GM21381 (cell line): ENCODE measurements around the gene PKHD1.
A peak's percentile ranks its signal among the peaks of the same experiment; 100 is the strongest.
"Not testable (repeated sequence)": the region's sequence is repeated elsewhere in the genome, so short reads cannot be mapped to it uniquely, and the experiment has no call there.

Source experiments
- ATAC-seq: cut with Tn5 transposase; IDR thresholded peaks from one replicate; pipeline ENCODE4 v1.9.1; 2021; ENCODE audit warnings: mild to moderate bottlenecking, moderate library complexity; ENCODE audit not compliant: unreplicated experiment

Gene PKHD1

DNA sequence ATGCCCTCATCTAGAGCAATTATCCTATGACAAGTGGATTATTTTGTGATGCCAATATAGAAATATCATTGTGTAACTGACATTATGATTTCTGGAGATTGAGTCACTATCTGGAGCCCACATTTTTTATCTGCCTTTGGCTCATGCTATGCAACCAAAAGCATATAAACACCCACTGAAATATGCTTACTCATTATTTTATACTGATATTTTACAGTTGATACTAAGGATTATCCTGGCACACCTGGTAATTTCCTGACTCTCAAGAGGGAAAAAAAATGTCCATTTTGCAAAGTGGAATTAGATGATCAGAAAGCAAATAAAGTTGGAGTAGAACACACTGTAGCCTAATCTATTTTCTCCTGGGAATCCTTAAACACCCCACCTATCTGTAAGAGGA lies 154.5 kb downstream of the PKHD1 start:
- no peak for ATAC-seq

DNA sequence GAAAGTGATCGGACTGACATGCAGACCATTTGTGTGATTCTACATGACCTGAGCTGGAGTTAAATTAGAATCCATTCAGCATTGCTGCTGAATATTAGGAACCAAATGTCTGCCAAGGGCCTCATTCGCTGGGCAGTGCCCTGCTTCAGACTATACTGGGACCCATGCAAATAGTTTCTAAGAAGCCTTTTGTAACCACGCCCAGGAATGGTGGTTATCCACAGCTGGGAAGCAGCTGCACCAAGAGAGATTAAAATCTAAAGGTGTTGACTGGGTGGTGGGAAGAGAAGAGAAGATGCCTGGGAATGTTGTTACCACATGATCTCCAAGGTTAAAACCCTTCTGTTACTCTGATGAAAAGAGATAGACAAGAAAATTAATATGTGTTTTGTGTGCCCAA lies 156.8 kb downstream of the PKHD1 start:
- ATAC-seq = no peak

DNA sequence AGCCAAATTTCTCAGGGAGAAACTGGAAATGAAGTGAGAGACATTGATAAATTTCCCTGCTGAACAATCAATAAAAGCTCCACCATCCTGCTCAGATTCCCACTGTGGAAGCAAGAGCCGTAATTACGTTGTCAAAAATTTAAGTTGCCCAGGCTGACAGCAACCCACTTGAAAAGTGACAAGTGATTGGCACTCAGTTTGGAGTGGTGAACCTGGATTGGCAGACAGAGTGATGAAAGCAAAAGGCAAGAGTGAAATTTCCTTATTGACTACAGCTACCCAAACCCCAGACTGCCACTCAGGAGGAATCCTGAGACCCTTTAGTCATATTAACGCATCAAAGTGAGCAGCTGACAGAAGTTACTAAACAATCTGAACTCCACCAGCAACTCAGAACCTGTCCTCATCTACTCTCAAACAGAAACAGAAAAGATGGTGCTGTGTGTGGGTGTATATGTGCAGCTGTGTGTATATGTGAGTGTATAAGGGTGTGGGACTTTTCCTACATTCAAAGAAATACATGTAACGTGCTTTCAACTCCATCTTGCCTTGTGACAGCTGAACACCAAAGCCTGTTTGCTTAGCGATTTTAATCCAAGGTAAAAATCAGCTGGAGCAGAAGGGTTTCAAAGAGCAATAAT lies 157.4 kb downstream of the PKHD1 start:
- ATAC-seq = no peak

DNA sequence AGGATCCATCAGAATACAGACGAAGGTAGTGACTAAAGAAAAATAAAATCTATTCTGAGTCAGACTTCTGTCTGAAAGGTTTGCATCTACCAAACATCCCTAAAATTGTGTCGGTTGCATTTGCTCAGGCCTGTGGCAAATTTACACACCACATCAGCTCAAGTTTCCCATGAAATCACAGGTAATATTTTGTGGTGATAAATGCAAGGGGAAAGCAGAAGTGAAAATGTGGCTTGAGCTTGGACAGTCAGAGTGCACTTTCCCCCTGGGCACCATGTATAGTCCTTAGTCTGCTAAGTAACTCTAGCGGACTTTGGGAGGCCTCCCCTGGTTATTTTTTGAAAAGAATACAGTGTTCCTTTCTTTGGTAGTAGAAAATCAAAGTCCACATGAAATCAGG lies 159.1 kb downstream of the PKHD1 start:
- ATAC-seq = peak; percentile 68

DNA sequence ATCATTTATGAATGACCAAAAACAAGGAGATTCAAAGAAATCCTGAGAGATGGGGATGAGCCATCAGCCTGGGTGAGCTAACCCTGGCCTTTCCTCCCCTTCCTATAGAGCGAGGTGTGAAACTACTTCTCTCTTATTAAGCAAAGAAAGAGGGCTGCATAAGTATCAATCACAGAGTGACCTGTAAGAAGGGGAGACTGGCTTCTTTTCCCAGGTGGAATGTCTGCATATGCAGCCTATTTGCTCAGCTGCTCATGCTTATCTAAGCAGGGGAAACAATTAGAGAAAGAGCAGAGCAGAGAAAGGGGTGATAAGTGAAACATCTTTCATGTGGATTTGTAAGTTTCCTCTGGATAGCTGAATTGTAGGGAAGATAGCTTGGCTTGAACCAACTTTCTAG lies 160.0 kb downstream of the PKHD1 start:
- ATAC-seq = no peak

DNA sequence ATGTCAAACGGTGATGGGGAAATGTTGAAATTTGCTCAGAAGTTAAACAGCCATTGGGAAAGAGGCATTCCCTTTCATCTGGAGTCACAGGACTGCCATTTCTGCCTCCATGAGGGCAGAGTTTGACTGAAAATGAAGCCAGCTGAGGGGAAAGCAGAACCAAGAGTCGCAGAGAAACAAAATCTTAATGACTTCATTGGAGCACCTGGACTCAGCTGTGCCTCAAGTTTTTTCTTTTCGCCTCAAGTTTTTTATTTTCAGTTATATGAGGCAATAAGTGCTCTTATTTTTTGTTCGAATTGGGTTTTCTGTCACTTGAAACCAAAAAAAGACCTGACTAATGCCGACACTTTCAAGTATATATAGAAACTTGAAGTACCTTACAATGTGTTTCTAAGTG lies 161.3 kb downstream of the PKHD1 start:
- ATAC-seq = no peak

DNA sequence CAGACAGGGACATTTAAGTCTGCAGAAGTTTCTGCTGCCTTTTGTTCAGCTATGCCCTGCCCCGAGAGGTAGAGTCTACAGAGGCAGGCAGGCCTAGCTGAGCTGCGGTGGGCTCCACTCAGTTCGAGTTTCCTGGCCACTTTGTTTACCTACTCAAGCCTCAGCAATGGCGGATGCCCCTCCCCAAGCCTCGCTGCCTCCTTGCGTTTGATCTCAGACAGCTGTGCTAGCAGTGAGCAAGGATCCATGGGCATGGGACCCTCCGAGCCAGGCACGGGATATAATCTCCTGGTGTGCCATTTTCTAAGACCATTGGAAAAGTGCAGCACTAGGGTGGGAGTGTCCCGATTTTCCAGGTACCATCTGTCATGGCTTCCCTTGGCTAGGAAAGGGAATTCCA lies 164.9 kb downstream of the PKHD1 start:
- ATAC-seq = not testable (repeated sequence)

DNA sequence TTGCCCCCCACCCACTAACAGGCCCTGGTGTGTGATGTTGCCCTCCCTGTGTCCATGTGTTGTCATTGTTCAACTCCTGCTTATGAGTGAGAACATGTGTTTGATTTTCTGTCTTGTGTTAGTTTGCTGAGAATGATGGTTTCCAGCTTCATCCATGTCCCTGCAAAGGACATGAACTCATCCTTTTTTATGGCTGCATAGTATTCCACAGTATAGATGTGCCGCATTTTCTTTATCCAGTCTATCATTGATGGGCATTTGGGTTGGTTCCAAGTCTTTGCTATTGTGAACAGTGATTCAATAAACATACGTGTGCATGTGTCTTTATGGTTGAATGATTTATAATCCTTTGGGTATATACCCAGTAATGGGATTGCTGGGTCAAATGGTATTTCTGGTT lies 169.1 kb downstream of the PKHD1 start:
- ATAC-seq = not testable (repeated sequence)

DNA sequence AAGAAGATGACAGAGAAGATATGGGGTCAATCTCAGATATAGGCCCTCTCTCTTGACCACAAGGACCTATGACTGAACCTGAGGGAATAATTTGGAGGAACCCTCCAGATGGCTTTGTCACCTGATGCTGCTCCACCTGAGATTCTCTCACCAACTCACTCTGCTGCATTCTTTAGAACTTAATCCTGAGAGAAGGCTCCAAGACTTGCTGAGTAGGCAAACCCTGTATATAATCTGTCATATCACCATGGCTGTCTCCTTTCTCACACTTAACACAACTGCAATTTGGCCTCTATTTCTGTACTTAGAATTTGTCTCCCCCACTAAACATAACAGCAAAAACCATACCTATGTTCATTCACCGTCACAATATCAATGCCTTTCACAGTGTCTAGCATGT lies 172.3 kb downstream of the PKHD1 start:
- no peak for ATAC-seq

DNA sequence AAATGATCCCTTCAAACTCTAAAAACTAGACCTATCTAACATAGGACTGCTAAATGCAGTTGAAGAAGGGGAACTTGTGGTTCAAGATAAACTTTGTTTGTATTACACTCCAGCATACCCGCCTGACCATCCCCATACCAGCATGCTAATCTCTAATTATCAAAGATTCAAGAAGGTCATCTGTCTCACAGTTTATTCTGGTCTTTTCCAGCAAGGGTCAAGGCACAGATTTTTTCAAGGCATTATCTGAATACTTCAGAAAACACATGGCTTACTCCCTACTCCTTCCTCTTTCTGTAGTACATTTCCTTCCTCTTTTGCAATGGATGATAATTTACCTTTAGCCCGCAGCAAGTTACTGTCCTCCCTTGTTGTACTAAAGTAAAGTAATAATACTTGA lies 174.1 kb downstream of the PKHD1 start:
- no peak for ATAC-seq

DNA sequence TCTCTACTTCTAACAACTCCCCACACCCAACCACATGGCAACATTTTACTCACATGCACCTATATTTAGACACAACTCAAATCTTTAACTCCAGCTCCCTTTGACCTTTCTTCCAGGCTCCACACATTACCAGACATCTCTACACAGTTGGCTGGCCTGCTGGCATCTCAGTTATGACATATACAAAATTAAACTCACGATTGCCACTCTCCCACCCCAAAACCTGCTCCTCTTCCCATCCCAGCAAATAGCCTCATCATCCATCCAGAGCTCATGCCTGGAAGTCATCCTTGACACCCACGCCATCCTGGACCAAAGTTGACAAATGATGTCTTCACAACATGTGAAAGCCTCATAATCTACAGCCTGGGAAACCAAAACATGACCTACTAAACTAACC lies 176.6 kb downstream of the PKHD1 start:
- no peak for ATAC-seq

DNA sequence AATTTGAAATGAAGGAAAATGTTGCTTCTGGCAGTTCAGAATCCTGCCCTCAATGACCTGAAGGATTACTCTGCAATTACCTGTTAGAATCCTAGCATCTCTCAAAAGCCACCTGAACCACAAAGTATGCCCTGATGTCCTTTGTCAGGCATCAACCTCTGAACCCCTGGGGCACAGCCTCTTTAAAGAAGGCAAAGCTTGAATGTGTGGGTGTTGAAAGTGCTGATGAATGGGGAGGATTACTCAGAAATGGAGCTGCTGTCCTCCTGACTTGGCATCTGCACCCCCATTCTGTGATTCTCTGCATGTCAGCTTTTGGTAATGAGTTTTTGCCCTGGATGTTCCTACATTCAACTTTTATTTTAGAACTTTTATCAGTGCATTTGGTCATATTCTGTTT lies 179.2 kb downstream of the PKHD1 start:
- no peak for ATAC-seq

DNA sequence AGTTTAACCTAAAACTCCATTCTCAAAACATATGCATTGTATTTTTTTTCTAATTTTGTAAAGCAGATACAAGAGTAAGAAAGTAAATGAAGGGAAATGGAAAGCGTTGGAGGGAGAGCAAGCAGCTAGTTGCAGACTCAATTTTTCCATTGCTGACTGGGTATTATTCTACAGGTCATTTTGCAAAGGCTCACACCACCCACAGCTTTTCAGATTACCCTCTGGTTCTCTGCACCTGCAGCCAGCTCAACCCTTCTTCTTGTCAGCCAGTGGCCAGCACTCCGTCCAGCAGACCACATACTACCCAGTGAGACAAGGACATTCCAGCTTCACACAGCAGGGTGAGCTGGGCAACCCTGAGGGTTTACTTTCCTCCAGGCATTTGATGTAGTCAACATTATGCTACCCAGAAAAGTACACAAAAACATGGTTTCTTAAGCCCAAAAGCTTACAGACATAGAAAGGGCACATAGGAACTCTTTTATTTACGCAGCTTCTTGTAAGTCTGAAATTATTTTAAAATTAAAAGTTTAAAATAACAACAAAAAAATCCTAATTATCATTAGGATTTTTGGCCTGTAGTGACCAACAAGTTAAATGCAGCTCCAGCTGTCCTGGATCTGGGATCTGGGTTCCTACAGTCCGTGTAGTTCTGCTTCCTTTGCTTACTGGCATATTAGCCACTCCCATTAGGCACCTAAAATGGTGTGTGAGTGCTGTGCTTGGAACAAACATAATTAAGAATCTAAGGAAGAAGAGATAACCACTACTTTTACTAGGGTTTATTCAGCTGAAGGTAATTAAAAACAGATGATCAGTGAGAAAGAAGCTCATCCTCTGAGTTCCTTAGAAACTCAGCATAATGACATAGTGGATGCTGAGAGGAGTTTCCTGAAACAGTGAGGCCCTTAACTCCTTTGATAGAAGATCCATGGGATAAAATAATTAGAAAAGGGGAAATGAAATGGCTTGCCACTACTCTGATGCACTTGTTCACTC lies 185.3 kb downstream of the PKHD1 start:
- no peak for ATAC-seq

DNA sequence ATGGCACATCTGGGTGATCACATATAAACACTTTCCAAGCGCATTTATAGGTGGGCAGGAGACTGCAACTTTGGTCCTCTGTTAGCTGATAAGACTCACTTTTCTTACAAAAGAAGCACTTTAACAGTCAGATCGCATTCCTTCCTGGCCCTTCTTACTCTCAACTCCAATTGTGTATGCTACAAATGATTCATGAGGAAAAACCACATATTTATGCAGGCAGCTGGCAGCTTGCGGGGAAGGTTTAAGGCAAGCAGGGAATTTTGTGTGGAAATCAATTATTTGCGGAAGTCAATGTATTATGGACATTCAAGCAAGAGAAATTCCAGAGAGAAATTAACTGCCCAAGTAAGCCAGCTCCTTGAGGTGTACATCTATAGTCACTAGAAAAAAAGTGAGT lies 194.0 kb downstream of the PKHD1 start:
- ATAC-seq = no peak

DNA sequence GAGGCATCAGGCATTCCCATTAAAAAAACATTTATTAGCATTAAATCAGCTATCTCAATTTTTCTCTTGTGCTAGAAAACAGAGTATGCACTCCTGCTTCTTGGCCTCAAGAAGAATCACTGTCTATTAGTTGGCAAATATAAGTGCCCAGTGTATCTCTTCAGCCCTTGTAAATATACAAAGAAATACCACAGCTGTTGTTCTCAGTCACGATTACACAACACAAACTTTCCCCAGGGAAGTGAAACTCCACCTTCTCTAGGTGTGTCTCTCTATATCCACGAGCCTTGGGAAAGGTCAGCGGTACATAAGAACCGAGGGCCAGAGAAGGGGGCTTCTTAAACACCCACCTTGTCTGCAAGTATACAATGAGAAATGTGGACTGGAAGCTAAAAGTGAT lies 194.7 kb downstream of the PKHD1 start:
- ATAC-seq = no peak

DNA sequence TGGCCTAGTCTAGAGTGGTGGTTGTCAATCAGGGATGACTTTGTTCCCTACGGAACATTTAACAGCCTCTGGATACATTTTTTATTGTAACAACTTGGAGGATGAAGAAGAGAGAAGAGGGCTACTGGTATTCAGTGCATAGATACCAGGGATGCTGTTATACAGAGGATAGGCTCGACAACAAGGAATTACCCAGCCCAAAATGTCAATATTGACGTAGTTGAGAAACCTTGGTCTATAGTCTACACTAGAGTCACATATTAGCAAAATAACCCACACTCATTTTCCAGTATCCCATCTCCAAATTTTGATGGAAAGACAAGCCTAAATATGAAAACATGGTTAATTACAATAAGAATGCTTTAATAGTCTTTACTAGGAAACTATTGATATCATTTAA lies 195.1 kb downstream of the PKHD1 start:
- no peak for ATAC-seq

DNA sequence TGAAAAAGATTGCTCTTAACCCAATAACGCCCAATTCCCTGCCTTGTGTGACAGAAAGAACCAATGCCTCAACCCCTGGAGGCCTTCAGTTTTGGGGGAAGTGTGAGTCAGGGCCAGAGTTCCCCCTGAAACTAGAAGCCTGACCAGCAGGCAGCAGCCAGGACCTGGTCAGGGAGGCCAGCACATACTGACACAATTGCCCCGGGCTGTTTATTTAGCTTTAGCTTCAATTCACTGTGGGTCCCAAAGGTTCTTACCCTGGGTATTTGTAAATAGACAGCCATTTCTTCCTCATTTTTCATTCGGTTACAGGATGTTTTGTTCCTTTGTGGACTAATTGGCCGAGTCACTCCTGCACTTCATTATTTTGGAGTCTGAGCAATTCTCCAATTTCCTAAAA lies 195.6 kb downstream of the PKHD1 start:
- no peak for ATAC-seq

DNA sequence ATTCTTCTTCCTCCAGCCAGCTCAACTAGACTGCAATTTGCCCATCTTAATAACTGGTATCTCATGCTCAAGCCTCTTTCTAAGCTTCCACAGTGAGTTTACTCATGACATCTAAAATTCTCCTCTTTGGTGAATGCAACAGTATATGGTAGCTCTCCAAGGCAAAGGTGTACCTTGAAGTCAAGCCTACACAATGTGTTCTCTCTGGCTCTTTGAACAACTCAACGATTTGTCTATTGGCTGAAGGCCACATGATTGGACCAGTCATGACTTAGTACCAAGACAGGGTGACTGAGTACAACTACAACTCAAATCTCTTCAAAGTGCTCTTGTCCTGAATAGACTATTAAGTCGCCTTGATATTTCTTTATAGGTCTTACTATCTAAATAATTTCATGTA lies 199.6 kb downstream of the PKHD1 start:
- no peak for ATAC-seq

DNA sequence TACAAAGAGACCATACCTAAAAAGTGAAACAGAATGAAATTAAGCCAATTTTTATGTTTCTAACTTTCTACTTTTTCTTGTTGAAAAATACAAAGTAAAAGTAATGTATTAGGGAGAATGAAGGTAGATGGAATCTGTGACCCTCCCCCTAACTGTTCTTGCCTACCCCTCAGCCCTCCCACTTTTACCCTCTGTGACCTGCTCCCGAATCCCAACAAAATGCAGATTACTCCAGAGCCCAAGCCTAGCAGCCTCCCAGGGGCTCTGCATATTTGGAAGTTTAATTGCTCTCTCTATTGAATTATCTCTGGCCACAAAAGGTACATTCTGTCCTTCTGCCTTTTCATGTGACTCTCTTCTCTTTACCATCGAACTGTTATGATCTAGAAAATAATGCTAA lies 201.5 kb downstream of the PKHD1 start:
- no peak for ATAC-seq

DNA sequence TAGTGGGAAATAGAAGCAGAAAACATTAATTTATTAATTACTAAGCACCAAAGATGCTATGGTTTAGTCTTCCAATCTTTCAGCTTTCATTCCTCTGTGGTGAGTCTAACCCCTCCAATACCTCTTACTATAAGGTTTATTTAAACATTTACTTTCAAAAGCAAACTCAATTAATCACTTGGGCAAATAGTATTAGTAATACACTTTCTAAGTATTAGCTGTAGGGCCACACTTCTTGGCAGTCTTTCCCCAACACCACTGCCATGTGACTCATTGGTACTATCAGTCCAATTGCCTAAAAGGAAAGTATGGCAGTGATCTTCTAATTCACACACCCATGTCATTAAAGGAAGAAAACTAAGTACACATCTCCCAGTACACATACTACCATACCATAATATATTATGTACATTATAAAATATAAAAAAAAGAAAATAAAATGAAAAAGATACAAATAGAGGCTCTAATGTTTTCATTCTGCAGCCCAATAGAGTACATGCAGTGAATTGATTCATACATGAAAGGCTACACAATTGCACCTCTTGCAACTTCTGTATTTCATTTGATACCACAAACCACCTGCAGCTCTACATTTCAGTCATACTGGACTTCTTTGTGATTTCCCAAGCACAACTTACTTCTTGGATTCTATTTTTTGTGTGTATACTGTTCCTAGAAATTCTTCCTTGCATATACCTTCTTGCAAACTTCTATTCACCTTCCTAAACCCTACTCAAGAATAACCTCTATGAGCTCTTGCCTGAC lies 218.6 kb downstream of the PKHD1 start:
- ATAC-seq = no peak

DNA sequence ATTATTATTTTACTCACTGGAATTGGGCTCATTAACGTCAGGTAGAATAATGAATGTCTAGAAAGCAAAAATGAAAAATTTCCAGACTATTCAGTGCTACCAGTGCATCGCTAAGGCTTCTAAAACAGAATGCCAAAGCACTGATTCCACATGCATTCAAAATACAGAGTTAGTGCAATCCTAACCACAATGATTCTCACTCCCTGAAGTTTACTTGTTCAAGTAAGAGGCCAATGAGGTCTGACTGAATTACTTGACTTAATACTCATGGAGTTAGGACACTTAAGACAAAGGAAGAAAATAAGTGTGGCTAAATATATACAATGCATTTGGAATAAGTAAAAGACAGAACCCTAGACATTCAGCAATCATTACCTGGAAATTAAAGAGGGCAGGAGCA lies 220.5 kb downstream of the PKHD1 start:
- ATAC-seq = no peak

DNA sequence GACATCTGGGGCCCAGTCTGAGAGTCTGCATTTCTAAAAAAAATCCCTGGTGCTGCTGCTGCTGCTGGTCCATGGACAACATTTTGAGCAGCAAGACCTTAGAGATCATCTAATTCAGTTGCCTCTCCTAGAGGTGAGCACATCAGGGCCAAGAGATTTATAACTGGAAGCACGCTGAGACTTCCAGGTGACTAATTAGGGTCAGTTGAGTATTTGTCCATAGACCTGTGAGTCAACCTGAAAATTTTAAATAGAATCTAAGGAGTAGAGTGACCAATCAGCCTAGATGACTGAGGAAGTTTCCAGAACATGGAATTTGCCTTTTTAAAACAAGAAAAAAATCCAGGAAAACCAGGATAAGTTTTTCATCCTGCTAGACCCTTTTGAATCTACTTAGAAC lies 221.4 kb downstream of the PKHD1 start:
- ATAC-seq = no peak
